GM06990 (cell line): ENCODE results near the gene APBA3.
"Not testable (repeated sequence)": the region's sequence is repeated elsewhere in the genome, so short reads cannot be mapped to it uniquely, and the experiment has no call there.

Source experiments
- DNase-seq: peaks from one replicate; pipeline ENCODE4 v3.0.0-alpha.2; 2011; ENCODE audit not compliant: insufficient read length; ENCODE audit errors: extremely low read depth
- H3K27me3 ChIP-seq: replicated peaks from 2 replicates; pipeline ENCODE4 v1.6.0; 2011; ENCODE audit warnings: low read length; ENCODE audit not compliant: control insufficient read depth, insufficient read depth
- H3K36me3 ChIP-seq: 2 replicates; pipeline ENCODE4 v1.5.1; 2011; ENCODE audit warnings: low read length; ENCODE audit not compliant: control insufficient read depth, insufficient read depth
- H3K4me3 ChIP-seq: replicated peaks from 2 replicates; pipeline ENCODE4 v1.5.1; 2011; ENCODE audit warnings: low read depth, mild to moderate bottlenecking, control low read depth, low read length
- TF ChIP-seq, protein P1 (sequence below): IDR thresholded peaks from 2 replicates; pipeline ENCODE4 v1.5.1; 2011; ENCODE audit warnings: low read length, control low read depth, mild to moderate bottlenecking, inconsistent platforms; ENCODE audit not compliant: insufficient read depth, poor library complexity, severe bottlenecking

APBA3 gene

DNA sequence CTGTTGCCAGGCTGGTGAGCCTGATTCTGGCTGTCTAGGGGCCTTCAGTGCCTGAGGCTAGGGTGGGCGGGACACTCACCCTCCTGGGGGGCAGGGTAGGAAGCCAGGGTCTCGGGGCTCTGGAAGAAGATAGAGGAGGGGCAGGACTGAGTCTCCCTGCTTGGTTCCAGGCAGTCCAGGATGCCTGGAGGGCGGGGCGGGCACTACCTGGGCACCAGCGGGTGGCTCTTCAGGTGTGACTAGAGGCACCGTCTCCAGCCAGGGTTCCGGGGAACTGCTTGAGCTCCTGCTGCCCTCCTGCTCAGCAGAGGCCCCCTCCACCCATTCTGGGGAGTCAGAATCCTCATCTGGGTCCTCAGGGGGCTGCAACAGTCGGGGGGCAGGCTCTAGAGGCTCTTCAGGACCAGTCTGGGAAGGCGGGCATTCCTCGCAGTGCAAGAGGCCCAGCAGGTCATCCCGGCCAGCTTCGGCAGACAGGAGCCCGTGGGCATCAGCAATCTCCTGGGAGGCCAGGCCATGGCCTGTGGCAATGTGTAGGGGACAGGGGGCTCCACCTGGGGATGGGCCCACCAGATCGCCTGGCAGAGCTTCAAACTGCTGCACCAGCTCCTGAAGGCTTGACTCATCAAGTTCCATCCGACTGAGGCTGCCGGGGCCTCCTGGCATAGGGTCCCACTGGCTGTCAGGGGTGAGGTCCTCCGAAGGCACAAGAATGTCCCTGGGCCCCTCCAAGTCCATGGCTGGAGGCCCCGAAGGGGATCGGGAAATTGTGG, 1.8 kb downstream of the APBA3 start:
- no peaks in the 10 kb centered on the region for H3K27me3 ChIP-seq
- no peak for DNase-seq
- peaks cover 8% of the 10 kb centered on the region for H3K36me3 ChIP-seq
- TF ChIP-seq, protein P1, sequence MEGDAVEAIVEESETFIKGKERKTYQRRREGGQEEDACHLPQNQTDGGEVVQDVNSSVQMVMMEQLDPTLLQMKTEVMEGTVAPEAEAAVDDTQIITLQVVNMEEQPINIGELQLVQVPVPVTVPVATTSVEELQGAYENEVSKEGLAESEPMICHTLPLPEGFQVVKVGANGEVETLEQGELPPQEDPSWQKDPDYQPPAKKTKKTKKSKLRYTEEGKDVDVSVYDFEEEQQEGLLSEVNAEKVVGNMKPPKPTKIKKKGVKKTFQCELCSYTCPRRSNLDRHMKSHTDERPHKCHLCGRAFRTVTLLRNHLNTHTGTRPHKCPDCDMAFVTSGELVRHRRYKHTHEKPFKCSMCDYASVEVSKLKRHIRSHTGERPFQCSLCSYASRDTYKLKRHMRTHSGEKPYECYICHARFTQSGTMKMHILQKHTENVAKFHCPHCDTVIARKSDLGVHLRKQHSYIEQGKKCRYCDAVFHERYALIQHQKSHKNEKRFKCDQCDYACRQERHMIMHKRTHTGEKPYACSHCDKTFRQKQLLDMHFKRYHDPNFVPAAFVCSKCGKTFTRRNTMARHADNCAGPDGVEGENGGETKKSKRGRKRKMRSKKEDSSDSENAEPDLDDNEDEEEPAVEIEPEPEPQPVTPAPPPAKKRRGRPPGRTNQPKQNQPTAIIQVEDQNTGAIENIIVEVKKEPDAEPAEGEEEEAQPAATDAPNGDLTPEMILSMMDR, result no peak
- H3K4me3 ChIP-seq, result no peak overlapping the region

DNA sequence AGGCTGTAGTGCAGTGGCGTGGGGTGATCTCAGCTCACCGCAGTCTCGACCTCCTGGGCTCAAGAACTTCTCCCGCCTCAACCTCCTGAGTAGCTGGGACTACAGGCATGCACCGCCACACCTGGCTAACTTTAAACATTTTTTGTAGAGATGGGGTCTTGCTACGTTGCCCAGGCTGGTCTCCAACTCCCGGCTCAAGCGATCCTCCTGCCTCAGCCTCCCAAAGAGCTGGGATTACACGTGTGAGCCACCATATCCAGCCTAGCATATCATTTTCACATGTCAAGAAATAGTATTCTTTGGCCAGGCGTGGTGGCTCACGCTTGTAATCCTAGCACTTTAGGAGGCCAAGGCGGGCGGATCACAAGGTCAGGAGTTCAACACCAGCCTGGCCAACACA, 3.2 kb downstream of the APBA3 start:
- DNase-seq, H3K36me3 ChIP-seq, H3K27me3 ChIP-seq, H3K4me3 ChIP-seq: not testable (repeated sequence)

DNA sequence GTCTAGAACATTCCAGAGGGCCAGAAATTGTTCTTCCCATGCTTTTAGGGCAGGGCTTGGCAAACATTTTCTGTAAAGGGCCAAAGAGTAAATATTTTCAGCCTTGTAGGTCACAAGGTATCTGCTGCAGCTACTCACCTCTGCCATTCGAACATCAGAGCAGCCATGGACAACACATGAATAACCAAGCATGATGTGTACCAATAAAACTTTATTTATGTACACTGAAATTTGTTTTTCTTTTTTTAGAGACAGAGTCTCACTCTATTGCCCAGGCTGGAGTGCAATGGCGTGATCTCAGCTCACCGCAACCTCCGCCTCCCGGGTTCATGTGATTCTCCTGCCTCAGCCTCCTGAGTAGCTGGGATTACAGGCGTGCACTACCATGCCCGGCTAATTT, 3.8 kb downstream of the APBA3 start:
- DNase-seq, H3K36me3 ChIP-seq, H3K27me3 ChIP-seq, H3K4me3 ChIP-seq: not testable (repeated sequence)

DNA sequence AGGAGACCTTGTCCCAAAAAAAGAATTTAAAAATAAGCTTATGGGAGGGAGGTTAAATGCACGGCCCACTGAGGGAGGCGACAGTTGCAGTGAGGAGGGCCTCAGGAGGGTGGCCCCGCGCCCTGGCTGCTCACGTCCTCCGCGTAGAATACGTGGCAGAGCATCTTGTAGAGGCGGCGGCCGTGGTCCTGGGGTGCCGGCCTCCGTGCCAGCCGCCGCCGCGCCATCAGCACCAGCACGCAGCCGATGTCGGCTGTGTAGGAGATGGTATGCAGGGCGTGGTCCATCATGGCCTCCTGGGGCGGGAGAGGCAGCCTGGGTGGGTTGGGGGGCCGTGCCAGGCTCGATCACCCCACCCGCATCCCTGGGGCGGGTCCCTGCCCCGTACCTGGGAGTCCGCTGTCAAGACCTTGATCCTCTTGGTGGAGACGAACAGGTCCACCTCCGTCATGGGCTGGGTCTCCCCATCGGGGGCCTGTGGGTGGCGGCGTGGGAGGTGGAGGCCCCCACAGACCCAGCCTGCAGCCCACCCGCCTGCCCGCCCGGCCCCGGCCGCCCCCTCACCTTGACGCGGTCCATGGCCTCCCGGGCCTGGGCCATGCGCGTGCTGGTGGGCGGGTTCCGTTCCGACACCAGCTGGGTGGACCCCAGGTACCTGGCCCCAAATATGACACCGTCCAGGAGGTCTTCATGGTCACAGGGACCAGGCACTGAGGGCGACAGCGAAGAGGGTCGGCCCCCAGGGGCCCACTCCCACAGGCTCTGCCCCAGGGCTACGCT, 7.7 kb downstream of the APBA3 start:
- no peak overlapping the region for H3K4me3 ChIP-seq
- TF ChIP-seq, protein P1, result no peak
- H3K36me3 ChIP-seq, result peaks cover 16% of the 10 kb centered on the region
- no peak for DNase-seq
- H3K27me3 ChIP-seq, result no peaks in the 10 kb centered on the region

DNA sequence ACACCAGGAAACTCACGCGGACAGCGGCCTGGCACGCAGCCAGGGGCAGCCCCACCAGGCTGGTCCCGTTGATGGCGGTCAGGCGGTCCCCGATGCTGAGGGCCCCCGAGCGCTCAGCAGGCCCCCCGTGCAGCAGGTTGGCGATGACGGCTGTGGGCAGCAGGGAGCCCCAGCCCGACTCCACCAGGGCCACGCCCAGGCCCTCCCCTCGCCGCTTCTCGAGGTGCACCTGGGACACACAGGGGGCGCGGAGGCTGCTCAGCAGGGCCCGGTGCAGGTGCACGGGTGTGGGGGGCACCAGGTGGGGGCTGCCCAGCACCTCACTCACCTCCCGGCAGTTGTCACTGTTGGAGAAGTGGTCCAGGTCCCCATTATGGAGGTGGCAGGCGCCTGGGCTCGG, 9.0 kb downstream of the APBA3 start:
- Histone ChIP-seq H3K36me3 (peaks cover 16% of the 10 kb centered on the region), H3K4me3 (no peak overlapping the region), H3K27me3 (no peaks in the 10 kb centered on the region)
- no peak for DNase-seq
- TF ChIP-seq, protein P1, result no peak

DNA sequence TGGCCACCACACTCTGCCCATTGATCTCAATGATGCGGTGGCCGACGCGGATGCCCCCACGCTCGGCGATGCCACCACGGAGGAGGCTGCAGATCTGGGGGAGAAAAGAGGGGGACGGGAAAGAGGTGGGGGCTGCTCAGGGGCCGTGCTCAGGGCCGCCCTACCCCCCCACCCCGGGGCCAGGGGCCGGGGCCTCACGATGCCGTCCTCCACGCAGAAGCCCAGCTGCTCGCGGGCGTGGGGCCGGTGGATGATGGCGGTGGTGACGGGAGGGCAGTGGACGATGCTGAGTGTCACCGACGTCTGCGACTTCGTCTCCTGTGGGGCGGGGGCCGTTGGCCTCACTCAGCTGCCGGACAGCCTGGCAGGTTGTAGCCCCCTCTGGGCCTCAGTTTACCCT, 10.3 kb downstream of the APBA3 start:
- TF ChIP-seq, protein P1, result no peak

More for the DNA sequence above, 10.3 kb downstream of the APBA3 start:
- no peak overlapping the region for H3K4me3 ChIP-seq
- peaks cover 15% of the 10 kb centered on the region for H3K36me3 ChIP-seq
- no peak for DNase-seq
- no peaks in the 10 kb centered on the region for H3K27me3 ChIP-seq
